Measurements from ENCODE around the gene HLA-DQA2. TPM values are rescaled to one million over a fixed set of nuclear protein-coding genes. Genes with fewer than 3 reads are reported as not detected.
A peak's percentile ranks its signal among the peaks of the same experiment; 100 is the strongest.
"Not testable (repeated sequence)": the region's sequence is repeated elsewhere in the genome, so short reads cannot be mapped to it uniquely, and the experiment has no call there.

Gene HLA-DQA2
- 1 to 10 TPM in 1 of 2 donors, under 1 TPM in 1; 0.85 to 1.4 TPM for total RNA-seq

GRCh38 chr6:32741031-32741960 lies at the start of gene HLA-DQA2:
TSS of gene HLA-DQA2 (plus strand) at chr6:32741391. CDS start at chr6:32741444, 53 bp downstream.
- TF ChIP-seq, protein P1, sequence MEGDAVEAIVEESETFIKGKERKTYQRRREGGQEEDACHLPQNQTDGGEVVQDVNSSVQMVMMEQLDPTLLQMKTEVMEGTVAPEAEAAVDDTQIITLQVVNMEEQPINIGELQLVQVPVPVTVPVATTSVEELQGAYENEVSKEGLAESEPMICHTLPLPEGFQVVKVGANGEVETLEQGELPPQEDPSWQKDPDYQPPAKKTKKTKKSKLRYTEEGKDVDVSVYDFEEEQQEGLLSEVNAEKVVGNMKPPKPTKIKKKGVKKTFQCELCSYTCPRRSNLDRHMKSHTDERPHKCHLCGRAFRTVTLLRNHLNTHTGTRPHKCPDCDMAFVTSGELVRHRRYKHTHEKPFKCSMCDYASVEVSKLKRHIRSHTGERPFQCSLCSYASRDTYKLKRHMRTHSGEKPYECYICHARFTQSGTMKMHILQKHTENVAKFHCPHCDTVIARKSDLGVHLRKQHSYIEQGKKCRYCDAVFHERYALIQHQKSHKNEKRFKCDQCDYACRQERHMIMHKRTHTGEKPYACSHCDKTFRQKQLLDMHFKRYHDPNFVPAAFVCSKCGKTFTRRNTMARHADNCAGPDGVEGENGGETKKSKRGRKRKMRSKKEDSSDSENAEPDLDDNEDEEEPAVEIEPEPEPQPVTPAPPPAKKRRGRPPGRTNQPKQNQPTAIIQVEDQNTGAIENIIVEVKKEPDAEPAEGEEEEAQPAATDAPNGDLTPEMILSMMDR (IDR thresholded peaks at IDR 0.05): no peak

GRCh38 chr6:32692019-32692418 lies 49.2 kb upstream of the HLA-DQA2 start:
- Histone ChIP-seq H3K36me3 (no peaks in the 10 kb centered on the region), H3K4me3 (no peak overlapping the region), H3K4me1 (ENCODE audit: control insufficient read depth in 1 of 2, low read depth in 2 of 2) (no peaks in the 10 kb centered on the region), H3K9me3 (no peaks in the 10 kb centered on the region), H3K27me3 (replicated peaks; ENCODE audit: insufficient read depth) (no peaks in the 10 kb centered on the region), H3K27ac (no peak overlapping the region)
- ATAC-seq (ENCODE audit: insufficient number of reproducible peaks, low FRiP score, low read depth): no peak
- no peak for DNase-seq (ENCODE audit: low spot score)
- TF ChIP-seq, protein P1 (IDR thresholded peaks at IDR 0.05): no peak

More at GRCh38 chr6:32741031-32741960, at the start of gene HLA-DQA2:
- Histone ChIP-seq H3K27me3 (replicated peaks; ENCODE audit: insufficient read depth) (no peaks in the 10 kb centered on the region), H3K9me3 (no peaks in the 10 kb centered on the region), H3K36me3 (no peaks in the 10 kb centered on the region), H3K27ac (no peak within 1 kb of the TSS), H3K4me3 (no peak within 1 kb of the TSS), H3K4me1 (ENCODE audit: control insufficient read depth in 1 of 2, low read depth in 2 of 2) (no peaks in the 10 kb centered on the region)
- DNase-seq (ENCODE audit: low spot score) (no peak), ATAC-seq (ENCODE audit: insufficient number of reproducible peaks, low FRiP score, low read depth) (no peak)

GRCh38 chr6:32697031-32697430 lies 44.2 kb upstream of the HLA-DQA2 start:
- no peaks in the 10 kb centered on the region for H3K27me3 ChIP-seq (replicated peaks; ENCODE audit: insufficient read depth)
- H3K4me3 ChIP-seq: no peak overlapping the region
- H3K4me1 ChIP-seq (ENCODE audit: control insufficient read depth in 1 of 2, low read depth in 2 of 2): no peaks in the 10 kb centered on the region
- no peak for ATAC-seq (ENCODE audit: insufficient number of reproducible peaks, low FRiP score, low read depth)
- no peak for DNase-seq (ENCODE audit: low spot score)
- H3K9me3 ChIP-seq: no peaks in the 10 kb centered on the region
- no peak overlapping the region for H3K27ac ChIP-seq
- TF ChIP-seq, protein P1 (IDR thresholded peaks at IDR 0.05): no peak
- H3K36me3 ChIP-seq: no peaks in the 10 kb centered on the region

DNA sequence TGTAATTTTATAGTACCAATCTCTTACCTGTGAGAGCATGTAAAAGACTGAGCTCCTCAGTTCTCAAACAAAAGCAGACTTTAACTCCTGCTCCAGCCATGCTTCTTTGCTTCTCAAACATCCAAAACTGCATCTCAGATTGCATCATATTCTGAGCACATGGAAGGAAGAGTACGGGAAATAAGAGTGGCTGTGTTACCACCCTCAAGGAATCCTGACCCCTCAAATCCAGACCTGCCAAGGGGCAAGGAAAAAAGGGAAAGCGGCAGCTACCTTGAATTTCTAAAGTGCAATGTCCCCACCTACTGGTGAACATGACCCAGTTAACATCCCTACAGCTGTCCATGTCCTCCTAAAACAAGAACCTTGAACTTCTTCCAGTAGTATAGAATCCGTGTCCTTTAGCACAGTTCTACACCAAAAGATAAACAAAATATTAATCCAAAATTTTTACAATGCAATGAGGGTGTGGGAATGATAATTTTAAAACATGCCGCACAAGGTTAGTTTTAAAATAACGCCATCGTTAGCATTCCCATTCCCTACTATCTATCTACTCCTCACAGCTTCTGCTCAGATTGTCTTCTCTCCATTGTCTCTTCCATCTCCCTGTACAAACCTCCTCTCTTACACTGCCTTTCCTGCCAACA lies 40.7 kb upstream of the HLA-DQA2 start:
- DNase-seq (ENCODE audit: low spot score): no peak
- no peaks in the 10 kb centered on the region for H3K27me3 ChIP-seq (replicated peaks; ENCODE audit: insufficient read depth)
- H3K9me3 ChIP-seq: no peaks in the 10 kb centered on the region
- no peaks in the 10 kb centered on the region for H3K4me1 ChIP-seq (ENCODE audit: control insufficient read depth in 1 of 2, low read depth in 2 of 2)
- H3K27ac ChIP-seq: no peak overlapping the region
- TF ChIP-seq, protein P1 (IDR thresholded peaks at IDR 0.05): peak; percentile 59
- no peak for ATAC-seq (ENCODE audit: insufficient number of reproducible peaks, low FRiP score, low read depth)
- no peaks in the 10 kb centered on the region for H3K36me3 ChIP-seq
- H3K4me3 ChIP-seq: no peak overlapping the region

DNA sequence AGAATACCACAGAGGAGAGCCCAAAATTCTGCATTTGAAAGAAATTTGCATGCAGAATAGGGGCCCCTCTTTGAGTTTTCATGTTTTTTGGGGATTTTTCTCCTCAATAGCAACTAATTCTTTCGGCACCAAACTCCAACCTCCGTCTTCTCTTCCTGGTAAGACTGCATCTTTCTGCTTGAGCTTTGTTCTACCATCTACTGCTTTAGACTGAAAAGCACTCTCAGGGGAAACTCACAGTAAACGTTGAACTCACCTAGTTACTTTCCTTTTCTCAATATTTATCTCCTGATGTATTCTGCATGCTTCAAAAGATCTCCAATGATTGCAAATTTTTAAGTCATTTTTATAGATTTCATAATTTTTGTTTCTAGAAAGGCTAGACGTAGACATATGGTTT lies 37.8 kb upstream of the HLA-DQA2 start:
- Histone ChIP-seq H3K36me3 (no peaks in the 10 kb centered on the region), H3K9me3 (no peaks in the 10 kb centered on the region), H3K4me3 (no peak overlapping the region), H3K4me1 (ENCODE audit: control insufficient read depth in 1 of 2, low read depth in 2 of 2) (no peaks in the 10 kb centered on the region), H3K27me3 (replicated peaks; ENCODE audit: insufficient read depth) (no peaks in the 10 kb centered on the region), H3K27ac (no peak overlapping the region)
- ATAC-seq (ENCODE audit: insufficient number of reproducible peaks, low FRiP score, low read depth) (no peak), DNase-seq (ENCODE audit: low spot score) (no peak)
- TF ChIP-seq, protein P1 (IDR thresholded peaks at IDR 0.05): no peak

- not testable (repeated sequence) for ATAC-seq (ENCODE audit: insufficient number of reproducible peaks, low FRiP score, low read depth); H3K36me3 ChIP-seq; DNase-seq (ENCODE audit: low spot score); H3K27me3 ChIP-seq (replicated peaks; ENCODE audit: insufficient read depth); H3K27ac ChIP-seq; H3K9me3 ChIP-seq; H3K4me3 ChIP-seq; H3K4me1 ChIP-seq (ENCODE audit: control insufficient read depth in 1 of 2, low read depth in 2 of 2)
Measured at GRCh38 chr6:32705164-32705563, 36.0 kb upstream of the HLA-DQA2 start.
